ENCODE results near the gene LATS2. TPM values are rescaled to one million over a fixed set of nuclear protein-coding genes. Genes with fewer than 3 reads are reported as not detected.
A peak's percentile ranks its signal among the peaks of the same experiment; 100 is the strongest.

Gene LATS2
- total RNA-seq, 1 donor from 2014 or later, result 29.8 TPM

DNA sequence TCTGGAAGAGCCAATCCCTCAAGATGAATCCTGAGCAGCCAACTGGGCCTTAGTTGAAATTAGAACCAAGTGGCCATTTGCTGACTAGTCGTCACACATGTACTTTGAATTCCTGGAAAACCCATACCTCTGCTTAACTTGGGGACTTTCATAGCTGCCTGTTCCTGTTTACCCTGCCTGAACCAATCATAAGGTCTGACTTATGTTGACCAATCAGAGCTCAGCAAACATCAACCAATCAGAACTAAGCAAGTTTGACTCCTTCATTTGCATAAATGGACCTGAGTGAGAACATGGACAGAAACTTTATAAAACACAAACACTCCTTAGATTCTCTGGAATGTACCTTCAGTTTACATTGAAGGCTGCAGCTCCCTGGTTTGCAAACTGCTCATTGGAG is 50.8 kb downstream of the LATS2 start:
- DNase-seq (ENCODE audit: low spot score), result no peak
- no peak for TF ChIP-seq CTCF (IDR thresholded peaks at IDR 0.05; ENCODE audit: unreplicated experiment)
- Mint-ChIP-seq H3K4me3 (ENCODE audit: unreplicated experiment) (no peak overlapping the region), H3K9me3 (ENCODE audit: unreplicated experiment) (no peaks in the 10 kb centered on the region), H3K27me3 (ENCODE audit: unreplicated experiment) (peaks cover 6% of the 10 kb centered on the region), H3K36me3 (ENCODE audit: low read depth, unreplicated experiment) (peaks cover 6% of the 10 kb centered on the region), H3K4me1 (ENCODE audit: unreplicated experiment) (peaks cover 19% of the 10 kb centered on the region), H3K27ac (ENCODE audit: unreplicated experiment) (no peak overlapping the region)

- H3K9me3 Mint-ChIP-seq (ENCODE audit: unreplicated experiment), result no peaks in the 10 kb centered on the region
- H3K4me3 Mint-ChIP-seq (ENCODE audit: unreplicated experiment), result no peak overlapping the region
- peaks cover 17% of the 10 kb centered on the region for H3K4me1 Mint-ChIP-seq (ENCODE audit: unreplicated experiment)
- DNase-seq (ENCODE audit: low spot score), result no peak
- H3K27me3 Mint-ChIP-seq (ENCODE audit: unreplicated experiment), result peaks cover 3% of the 10 kb centered on the region
- no peak for TF ChIP-seq CTCF (IDR thresholded peaks at IDR 0.05; ENCODE audit: unreplicated experiment)
- H3K36me3 Mint-ChIP-seq (ENCODE audit: low read depth, unreplicated experiment), result peaks cover 6% of the 10 kb centered on the region
- H3K27ac Mint-ChIP-seq (ENCODE audit: unreplicated experiment), result no peak overlapping the region
Measured at GRCh38 chr13:21009036-21009435, 52.4 kb downstream of the LATS2 start.

GRCh38 chr13:21008026-21008425 is 53.4 kb downstream of the LATS2 start:
- peaks cover 6% of the 10 kb centered on the region for H3K36me3 Mint-ChIP-seq (ENCODE audit: low read depth, unreplicated experiment)
- peaks cover 2% of the 10 kb centered on the region for H3K27me3 Mint-ChIP-seq (ENCODE audit: unreplicated experiment)
- no peak overlapping the region for H3K27ac Mint-ChIP-seq (ENCODE audit: unreplicated experiment)
- peaks cover 11% of the 10 kb centered on the region for H3K4me1 Mint-ChIP-seq (ENCODE audit: unreplicated experiment)
- no peak for DNase-seq (ENCODE audit: low spot score)
- no peaks in the 10 kb centered on the region for H3K9me3 Mint-ChIP-seq (ENCODE audit: unreplicated experiment)
- no peak for TF ChIP-seq CTCF (IDR thresholded peaks at IDR 0.05; ENCODE audit: unreplicated experiment)
- H3K4me3 Mint-ChIP-seq (ENCODE audit: unreplicated experiment), result no peak overlapping the region

DNA sequence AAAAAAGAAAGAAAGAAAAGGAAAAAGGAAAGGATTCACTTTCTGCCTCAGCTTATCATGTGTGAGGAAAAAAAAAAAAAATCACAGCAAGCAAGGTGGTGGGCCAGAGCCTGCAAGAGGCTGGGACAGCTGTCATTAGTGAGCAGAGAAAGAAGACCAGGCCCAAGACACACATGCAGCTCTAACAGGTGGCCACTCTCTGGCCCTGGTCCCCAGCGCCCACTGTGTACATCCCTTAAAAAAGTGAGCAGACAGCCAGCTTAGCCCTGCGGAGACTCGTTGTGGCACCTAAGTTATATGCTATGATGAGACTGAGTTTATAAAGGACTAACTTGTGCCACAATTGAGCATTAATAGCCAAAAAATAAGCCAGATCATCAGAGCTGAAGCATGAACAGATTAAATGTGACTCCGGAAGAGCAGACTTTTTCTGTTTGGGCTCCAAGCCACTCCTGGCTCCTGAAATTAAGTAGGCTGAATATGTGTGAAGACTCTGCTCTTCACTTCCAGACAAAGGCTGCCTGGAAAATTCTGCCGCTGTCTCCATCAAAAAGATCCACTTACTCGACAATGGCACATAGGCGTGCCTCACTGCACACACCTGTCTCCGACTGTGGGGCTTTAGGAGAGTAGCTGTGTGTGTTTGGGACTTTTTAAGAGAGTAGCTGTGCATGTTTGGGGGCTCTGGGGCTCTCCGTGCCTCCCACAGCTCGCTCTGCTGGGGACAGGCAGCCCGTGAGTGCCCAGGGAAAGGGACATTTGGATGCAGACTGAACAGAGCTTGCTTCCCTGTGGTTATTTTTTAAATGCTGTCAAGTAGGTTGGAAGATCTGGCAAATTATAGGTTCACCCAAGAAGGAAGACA is 55.0 kb downstream of the LATS2 start:
- no peak for DNase-seq (ENCODE audit: low spot score)
- peaks cover 2% of the 10 kb centered on the region for H3K27me3 Mint-ChIP-seq (ENCODE audit: unreplicated experiment)
- H3K9me3 Mint-ChIP-seq (ENCODE audit: unreplicated experiment), result no peaks in the 10 kb centered on the region
- H3K4me1 Mint-ChIP-seq (ENCODE audit: unreplicated experiment), result peaks cover 11% of the 10 kb centered on the region
- H3K36me3 Mint-ChIP-seq (ENCODE audit: low read depth, unreplicated experiment), result peaks cover 7% of the 10 kb centered on the region
- peak overlapping the region; percentile 55 for H3K27ac Mint-ChIP-seq (ENCODE audit: unreplicated experiment)
- no peak for TF ChIP-seq CTCF (IDR thresholded peaks at IDR 0.05; ENCODE audit: unreplicated experiment)
- no peak overlapping the region for H3K4me3 Mint-ChIP-seq (ENCODE audit: unreplicated experiment)

DNA sequence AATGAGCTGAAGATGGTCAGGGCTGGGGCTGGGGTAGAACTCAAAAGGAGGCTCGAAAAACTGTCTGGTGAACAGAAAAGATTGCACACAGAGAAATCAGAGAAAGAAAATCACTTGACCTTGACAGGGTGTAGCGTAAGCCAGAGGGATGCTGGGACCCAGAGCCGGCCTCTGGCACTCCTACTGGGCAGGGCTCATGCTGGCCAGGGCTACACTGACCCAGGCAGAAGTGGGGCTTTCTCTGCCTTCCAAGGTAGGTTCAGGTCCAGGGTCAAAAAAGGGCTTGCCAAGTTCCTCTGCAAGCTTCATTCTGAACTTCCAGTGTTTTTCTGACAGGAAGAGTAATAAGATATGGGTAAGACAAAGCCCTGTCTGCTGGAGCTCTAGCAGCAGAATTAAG is 56.2 kb downstream of the LATS2 start:
- Mint-ChIP-seq H3K9me3 (ENCODE audit: unreplicated experiment) (no peaks in the 10 kb centered on the region), H3K27ac (ENCODE audit: unreplicated experiment) (no peak overlapping the region), H3K27me3 (ENCODE audit: unreplicated experiment) (peaks cover 2% of the 10 kb centered on the region), H3K4me3 (ENCODE audit: unreplicated experiment) (no peak overlapping the region), H3K4me1 (ENCODE audit: unreplicated experiment) (peaks cover 11% of the 10 kb centered on the region), H3K36me3 (ENCODE audit: low read depth, unreplicated experiment) (peaks cover 3% of the 10 kb centered on the region)
- no peak for DNase-seq (ENCODE audit: low spot score)
- no peak for TF ChIP-seq CTCF (IDR thresholded peaks at IDR 0.05; ENCODE audit: unreplicated experiment)
